ENCODE data around the gene REN. TPM values are rescaled to one million over a fixed set of nuclear protein-coding genes. Genes with fewer than 3 reads are reported as not detected.

Gene REN
- total and polyA plus RNA-seq, 2 donors (not counting 1 experiment from before 2014, with no cell fraction given): 0.17 to 0.20 TPM

- no peak overlapping the region for H3K4me2 ChIP-seq (ENCODE audit: extremely low read depth, insufficient read depth, low read length)
- peaks cover 24% of the 10 kb centered on the region for H3K27me3 ChIP-seq (ENCODE audit: control insufficient read depth, insufficient read depth, low read length)
- TF ChIP-seq EZH2 (IDR thresholded peaks at IDR 0.05; ENCODE audit: low read length, missing control alignments) (no peak), CTCF (conservative IDR thresholded peaks at IDR 0.05 in 1 of 2, IDR thresholded peaks at IDR 0.05 in 1 of 2; ENCODE audit: low read depth in 1 of 2, low read length in 2 of 2) (no peak)
- no peak overlapping the region for H3K9ac ChIP-seq (ENCODE audit: insufficient read depth, low read length)
- no peaks in the 10 kb centered on the region for H3K79me2 ChIP-seq (ENCODE audit: control insufficient read depth, insufficient read depth, low read length)
- H3K9me3 ChIP-seq (ENCODE audit: control insufficient read depth, insufficient read depth, low read depth, low read length): no peaks in the 10 kb centered on the region
- no peaks in the 10 kb centered on the region for H3K4me1 ChIP-seq (ENCODE audit: control insufficient read depth, extremely low read depth, insufficient read depth, low read length)
- no peak overlapping the region for H3K27ac ChIP-seq (ENCODE audit: insufficient read depth, low read length)
- H3K4me3 ChIP-seq (replicated peaks in 1 of 4; ENCODE audit: control extremely low read depth in 1 of 4, insufficient read depth in 1 of 4, low read depth in 3 of 4, low read length in 4 of 4): no peak overlapping the region
- no peak overlapping the region for H2AFZ ChIP-seq (ENCODE audit: low read length)
- H3K36me3 ChIP-seq (ENCODE audit: control insufficient read depth, insufficient read depth, low read length): no peaks in the 10 kb centered on the region
- H4K20me1 ChIP-seq (ENCODE audit: control insufficient read depth, extremely low read depth, insufficient read depth, low read length): no peaks in the 10 kb centered on the region
- DNase-seq (ENCODE audit: low read depth in 2 of 2): no peak
These were observed 12.5 kb downstream of the REN start for GRCh38 chr1:204153667-204154066.

GRCh38 chr1:204152310-204153044, 13.7 kb downstream of the REN start:
- Histone ChIP-seq H3K27me3 (ENCODE audit: control insufficient read depth, insufficient read depth, low read length) (peaks cover 29% of the 10 kb centered on the region), H3K36me3 (ENCODE audit: control insufficient read depth, insufficient read depth, low read length) (no peaks in the 10 kb centered on the region), H3K27ac (ENCODE audit: insufficient read depth, low read length) (no peak overlapping the region), H3K4me1 (ENCODE audit: control insufficient read depth, extremely low read depth, insufficient read depth, low read length) (no peaks in the 10 kb centered on the region), H3K9ac (ENCODE audit: insufficient read depth, low read length) (peak overlapping the region; percentile 16), H2AFZ (ENCODE audit: low read length) (peak overlapping the region; percentile 10), H3K4me3 (replicated peaks in 1 of 4; ENCODE audit: control extremely low read depth in 1 of 4, insufficient read depth in 1 of 4, low read depth in 3 of 4, low read length in 4 of 4) (peak overlapping the region; percentile 4 to 62 (median 44)), H3K9me3 (ENCODE audit: control insufficient read depth, insufficient read depth, low read depth, low read length) (no peaks in the 10 kb centered on the region), H3K79me2 (ENCODE audit: control insufficient read depth, insufficient read depth, low read length) (no peaks in the 10 kb centered on the region), H3K4me2 (ENCODE audit: extremely low read depth, insufficient read depth, low read length) (peak overlapping the region; percentile 54), H4K20me1 (ENCODE audit: control insufficient read depth, extremely low read depth, insufficient read depth, low read length) (no peaks in the 10 kb centered on the region)
- DNase-seq (ENCODE audit: low read depth in 2 of 2): no peak
- TF ChIP-seq CTCF (conservative IDR thresholded peaks at IDR 0.05 in 1 of 2, IDR thresholded peaks at IDR 0.05 in 1 of 2; ENCODE audit: low read depth in 1 of 2, low read length in 2 of 2): no peak
- TF ChIP-seq EZH2 (IDR thresholded peaks at IDR 0.05; ENCODE audit: low read length, missing control alignments): no peak

GRCh38 chr1:204151552-204152309, 14.4 kb downstream of the REN start, which contains the start of gene ETNK2:
Gene ETNK2, minus strand, starts transcription at chr1:204152044. Its CDS starts 192 bp downstream, at chr1:204151852.
- Histone ChIP-seq H4K20me1 (ENCODE audit: control insufficient read depth, extremely low read depth, insufficient read depth, low read length) (no peaks in the 10 kb centered on the region), H3K27ac (ENCODE audit: insufficient read depth, low read length) (no peak within 1 kb of the TSS), H3K9ac (ENCODE audit: insufficient read depth, low read length) (peak within 1 kb of the TSS; percentile 37), H2AFZ (ENCODE audit: low read length) (peak within 1 kb of the TSS; percentile 49), H3K9me3 (ENCODE audit: control insufficient read depth, insufficient read depth, low read depth, low read length) (no peaks in the 10 kb centered on the region), H3K27me3 (ENCODE audit: control insufficient read depth, insufficient read depth, low read length) (peaks cover 29% of the 10 kb centered on the region), H3K4me1 (ENCODE audit: control insufficient read depth, extremely low read depth, insufficient read depth, low read length) (no peaks in the 10 kb centered on the region), H3K79me2 (ENCODE audit: control insufficient read depth, insufficient read depth, low read length) (no peaks in the 10 kb centered on the region), H3K4me3 (replicated peaks in 1 of 4; ENCODE audit: control extremely low read depth in 1 of 4, insufficient read depth in 1 of 4, low read depth in 3 of 4, low read length in 4 of 4) (peak within 1 kb of the TSS; percentile 34 to 62 (median 52)), H3K4me2 (ENCODE audit: extremely low read depth, insufficient read depth, low read length) (peak within 1 kb of the TSS; percentile 68), H3K36me3 (ENCODE audit: control insufficient read depth, insufficient read depth, low read length) (no peaks in the 10 kb centered on the region)
- TF ChIP-seq EZH2 (IDR thresholded peaks at IDR 0.05; ENCODE audit: low read length, missing control alignments) (peak; percentile 80), CTCF (conservative IDR thresholded peaks at IDR 0.05 in 1 of 2, IDR thresholded peaks at IDR 0.05 in 1 of 2; ENCODE audit: low read depth in 1 of 2, low read length in 2 of 2) (no peak)
- peak; percentile 37 to 59 for DNase-seq (ENCODE audit: low read depth in 2 of 2)
